AML-193 (cell line): Measurements from ENCODE around the gene ATG2B.
A peak's percentile ranks its signal among the peaks of the same experiment; 100 is the strongest.

Experiments used
- DNase-seq, 2 experiments: peaks; one replicate each; lab custom pipeline; 2025; lab: John Stamatoyannopoulos, UW

The ATG2B gene

GRCh38 chr14:96362965-96363750 is at the start of gene ATG2B, which contains the start of gene GSKIP:
ATG2B (minus strand) TSS chr14:96363341; CDS start chr14:96362976, 365 bp downstream.
GSKIP (plus strand) TSS chr14:96363526; CDS start chr14:96382248, 18,722 bp downstream.
- DNase-seq = peak; percentile 68 to 82

- DNase-seq = no peak
Measured at GRCh38 chr14:96410119-96410518, 47.0 kb upstream of the ATG2B start.

- no peak for DNase-seq
Measured at GRCh38 chr14:96409701-96410100, 46.6 kb upstream of the ATG2B start.

GRCh38 chr14:96408608-96409007 is 45.5 kb upstream of the ATG2B start:
- DNase-seq = no peak

GRCh38 chr14:96407935-96408570 is 44.9 kb upstream of the ATG2B start:
- DNase-seq = no peak

- DNase-seq = no peak
Measured at GRCh38 chr14:96405677-96406076, 42.5 kb upstream of the ATG2B start.

GRCh38 chr14:96403409-96403808 is 40.3 kb upstream of the ATG2B start:
- no peak for DNase-seq

- DNase-seq = no peak
Measured at GRCh38 chr14:96400495-96400894, 37.4 kb upstream of the ATG2B start.

- no peak for DNase-seq
Measured at GRCh38 chr14:96399405-96399804, 36.3 kb upstream of the ATG2B start.

- no peak for DNase-seq
Measured at GRCh38 chr14:96398921-96399320, 35.8 kb upstream of the ATG2B start.

GRCh38 chr14:96398432-96398831 is 35.3 kb upstream of the ATG2B start:
- DNase-seq = no peak

GRCh38 chr14:96394047-96394815 is 31.1 kb upstream of the ATG2B start:
- DNase-seq = no peak

GRCh38 chr14:96393071-96393691 is 30.0 kb upstream of the ATG2B start:
- no peak for DNase-seq

- peak; percentile 87 to 89 for DNase-seq
Measured at GRCh38 chr14:96391293-96392118, 28.4 kb upstream of the ATG2B start.

GRCh38 chr14:96390965-96391292 is 27.8 kb upstream of the ATG2B start:
- DNase-seq = no peak

GRCh38 chr14:96385385-96385784 is 22.2 kb upstream of the ATG2B start:
- DNase-seq = no peak

- no peak for DNase-seq
Measured at GRCh38 chr14:96384740-96385139, 21.6 kb upstream of the ATG2B start.

- DNase-seq = no peak
Measured at GRCh38 chr14:96384053-96384452, 20.9 kb upstream of the ATG2B start.

- no peak for DNase-seq
Measured at GRCh38 chr14:96383445-96383844, 20.3 kb upstream of the ATG2B start.

- no peak for DNase-seq
Measured at GRCh38 chr14:96380735-96381134, 17.6 kb upstream of the ATG2B start.

GRCh38 chr14:96376093-96376492 is 13.0 kb upstream of the ATG2B start:
- DNase-seq = no peak
